Neural progenitor cell (in vitro differentiated cells): ENCODE measurements around the gene CAP1.

Experiments used
- CTCF ChIP-seq: fragments of 200-600 bp; sonication (generic); IDR thresholded peaks from 2 replicates; pipeline ENCODE4 v1.5.1; 2017; ENCODE audit warnings: antibody characterized with exemption, mild to moderate bottlenecking
- EZH2 ChIP-seq: fragments of 200-600 bp; sonication (generic); IDR thresholded peaks from 2 replicates; pipeline ENCODE4 v1.6.1; 2017; ENCODE audit warnings: antibody characterized with exemption, mild to moderate bottlenecking, moderate library complexity
- EZH2phosphoT487 ChIP-seq: fragments of 200-600 bp; sonication (generic); IDR thresholded peaks from 2 replicates; pipeline ENCODE4 v1.6.1; 2017; ENCODE audit warnings: antibody characterized with exemption

GRCh38 chr1:40058453-40059337 lies 18.2 kb downstream of the CAP1 start:
- TF ChIP-seq EZH2phosphoT487 (no peak), CTCF (no peak), EZH2 (no peak)
